Ishikawa (cell line): ENCODE measurements around the gene DZIP1L.

Source experiments
- EP300 ChIP-seq: IDR thresholded peaks from 2 replicates; pipeline ENCODE4 v1.6.1; 2012; ENCODE audit warnings: borderline replicate concordance
- TAF1 ChIP-seq: IDR thresholded peaks from 2 replicates; pipeline ENCODE4 v1.6.1; 2012; ENCODE audit warnings: low read depth, mild to moderate bottlenecking
- YY1 ChIP-seq: IDR thresholded peaks from 2 replicates; pipeline ENCODE4 v1.6.1; 2012; ENCODE audit warnings: low read depth

DNA sequence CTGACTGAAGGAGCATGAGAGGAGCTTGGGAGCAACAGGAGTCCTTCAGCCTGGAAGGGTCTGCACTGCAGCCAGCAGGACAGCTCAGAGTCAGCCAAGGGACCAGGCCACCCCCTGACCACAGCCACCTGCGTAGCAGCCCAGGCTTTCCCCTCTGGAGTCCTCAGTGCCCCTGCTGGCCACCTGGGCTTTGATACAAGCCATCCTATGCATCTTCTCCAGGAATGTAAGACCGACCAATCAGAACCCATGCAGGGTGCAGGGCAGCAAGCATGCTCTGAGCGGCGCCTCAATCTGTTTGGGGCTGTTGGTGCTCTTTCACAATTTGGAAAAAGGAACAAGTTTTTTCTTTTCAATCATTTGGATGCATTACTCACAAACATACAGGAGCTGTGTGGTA lies 52.0 kb downstream of the DZIP1L start:
- no peak for TF ChIP-seq EP300
- TF ChIP-seq YY1 = no peak
- TF ChIP-seq TAF1 = no peak
